Limb (tissue), 2 donors: ENCODE data around the gene ANKS1A.

Source experiments
- DNase-seq, 2 donors: peaks; one replicate each; pipeline ENCODE4 v3.0.0-alpha.2; 2016; ENCODE audit errors: extremely low spot score in 2 of 2

The ANKS1A gene

GRCh38 chr6:35052694-35053565 is 163.9 kb downstream of the ANKS1A start:
- peak in 1 of 2 donors; percentile 49 for DNase-seq

GRCh38 chr6:35053701-35054100 is 164.6 kb downstream of the ANKS1A start:
- no peak for DNase-seq

GRCh38 chr6:35054106-35054742 is 165.2 kb downstream of the ANKS1A start:
- no peak for DNase-seq

- DNase-seq, result no peak
Observed at GRCh38 chr6:35054743-35055130, 165.7 kb downstream of the ANKS1A start.

- no peak for DNase-seq
Observed at GRCh38 chr6:35055891-35056290, 166.8 kb downstream of the ANKS1A start.

- no peak for DNase-seq
Observed at GRCh38 chr6:35056952-35057351, 167.9 kb downstream of the ANKS1A start.

- peak in 1 of 2 donors; percentile 71 for DNase-seq
Observed at GRCh38 chr6:35057449-35058357, 168.6 kb downstream of the ANKS1A start.

- DNase-seq, result no peak
Observed at GRCh38 chr6:35058358-35058675, 169.3 kb downstream of the ANKS1A start.

GRCh38 chr6:35058865-35059522 is 169.9 kb downstream of the ANKS1A start:
- no peak for DNase-seq

- DNase-seq, result no peak
Observed at GRCh38 chr6:35059596-35060345, 170.7 kb downstream of the ANKS1A start.

- no peak for DNase-seq
Observed at GRCh38 chr6:35061102-35061615, 172.1 kb downstream of the ANKS1A start.

GRCh38 chr6:35061651-35062410 is 172.8 kb downstream of the ANKS1A start:
- no peak for DNase-seq

- DNase-seq, result no peak
Observed at GRCh38 chr6:35062676-35063574, 173.9 kb downstream of the ANKS1A start.

- no peak for DNase-seq
Observed at GRCh38 chr6:35063701-35064280, 174.7 kb downstream of the ANKS1A start.

GRCh38 chr6:35064290-35064689 is 175.2 kb downstream of the ANKS1A start:
- no peak for DNase-seq

GRCh38 chr6:35064757-35065440 is 175.8 kb downstream of the ANKS1A start:
- no peak for DNase-seq

- no peak for DNase-seq
Observed at GRCh38 chr6:35065441-35065800, 176.4 kb downstream of the ANKS1A start.

GRCh38 chr6:35065870-35066269 is 176.8 kb downstream of the ANKS1A start:
- DNase-seq, result no peak
